GM21528 (cell line): ENCODE data around the gene FOLR2.
"Not testable (repeated sequence)": the region's sequence is repeated elsewhere in the genome, so short reads cannot be mapped to it uniquely, and the experiment has no call there.

Experiments
- ATAC-seq: cut with Tn5 transposase; IDR thresholded peaks from one replicate; pipeline ENCODE4 v1.9.1; 2021; ENCODE audit warnings: mild to moderate bottlenecking, moderate library complexity; ENCODE audit not compliant: unreplicated experiment, low FRiP score

FOLR2 gene

GRCh38 chr11:72266960-72267359, 50.4 kb downstream of the FOLR2 start:
- ATAC-seq = not testable (repeated sequence)

GRCh38 chr11:72267956-72268617, 51.5 kb downstream of the FOLR2 start:
- ATAC-seq = no peak
